GM18907 (cell line): Measurements from ENCODE around the gene GALNT17.

Experiments used
- ATAC-seq: cut with Tn5 transposase; IDR thresholded peaks from one replicate; pipeline ENCODE4 v1.9.1; 2021; ENCODE audit warnings: mild to moderate bottlenecking, moderate library complexity; ENCODE audit not compliant: unreplicated experiment

The GALNT17 gene

DNA sequence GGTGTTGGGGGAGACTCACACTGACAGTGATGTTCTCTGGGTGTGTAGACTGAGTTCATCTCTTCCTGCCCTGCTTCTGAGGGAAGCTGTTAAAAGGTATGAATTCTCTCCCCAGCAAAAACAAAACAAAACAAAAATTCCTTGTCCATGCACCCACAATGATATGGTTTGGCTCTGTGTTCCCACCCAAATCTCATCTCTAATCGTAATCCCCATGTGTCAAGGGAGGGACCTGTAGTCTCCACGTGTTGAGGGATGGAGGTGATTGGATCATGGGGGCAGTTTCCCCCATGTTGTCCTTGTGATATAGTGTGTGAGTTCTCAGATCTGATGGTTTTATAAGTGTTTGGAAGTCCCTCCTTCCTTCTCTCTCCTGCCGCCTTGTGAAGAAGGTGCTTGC, 245.5 kb downstream of the GALNT17 start:
- no peak for ATAC-seq

DNA sequence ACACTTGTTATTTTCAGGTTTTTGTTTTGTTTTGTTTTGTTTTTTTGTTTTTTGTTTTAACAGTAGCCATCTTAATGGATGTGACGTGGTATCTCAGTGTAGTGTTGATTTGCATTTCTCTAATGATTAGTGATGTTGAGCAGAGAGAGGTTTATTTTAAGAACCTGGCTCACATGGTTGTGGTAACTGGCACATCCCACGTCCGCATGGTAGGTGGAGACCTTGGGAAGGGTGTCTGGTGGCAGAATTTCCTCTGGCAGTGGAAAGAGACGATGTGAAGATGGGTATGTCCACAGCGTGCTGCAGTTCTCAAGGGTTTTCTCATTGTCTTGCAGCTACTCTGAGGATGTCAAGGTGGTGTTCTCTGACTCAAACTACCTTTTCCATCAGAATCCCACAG, 252.2 kb downstream of the GALNT17 start:
- ATAC-seq = no peak

GRCh38 chr7:71385330-71385729, 253.4 kb downstream of the GALNT17 start:
- ATAC-seq = no peak

- ATAC-seq = no peak
Measured at GRCh38 chr7:71386152-71386785, 254.3 kb downstream of the GALNT17 start.

GRCh38 chr7:71388181-71388580, 256.2 kb downstream of the GALNT17 start:
- no peak for ATAC-seq

- ATAC-seq = no peak
Measured at GRCh38 chr7:71389976-71390375, 258.0 kb downstream of the GALNT17 start.

DNA sequence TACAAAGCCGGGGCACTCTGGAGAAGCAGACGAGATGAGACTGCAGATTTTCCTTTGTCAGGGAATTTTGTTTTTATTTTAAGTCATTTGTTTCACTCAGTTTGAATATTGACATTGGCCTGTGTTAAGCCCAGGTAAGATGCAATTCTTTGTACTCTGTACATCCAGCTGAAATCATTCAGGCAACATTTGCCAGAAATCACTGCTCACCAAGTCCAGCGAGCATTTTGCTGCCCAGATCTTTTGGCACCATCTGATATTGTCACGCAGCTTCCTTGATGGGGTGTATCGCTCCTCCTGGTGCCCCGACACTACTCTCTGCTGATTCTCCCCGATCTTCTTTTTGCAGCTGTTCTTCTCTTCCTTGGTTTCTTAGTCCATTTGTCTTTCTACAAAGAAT, 261.7 kb downstream of the GALNT17 start:
- no peak for ATAC-seq

DNA sequence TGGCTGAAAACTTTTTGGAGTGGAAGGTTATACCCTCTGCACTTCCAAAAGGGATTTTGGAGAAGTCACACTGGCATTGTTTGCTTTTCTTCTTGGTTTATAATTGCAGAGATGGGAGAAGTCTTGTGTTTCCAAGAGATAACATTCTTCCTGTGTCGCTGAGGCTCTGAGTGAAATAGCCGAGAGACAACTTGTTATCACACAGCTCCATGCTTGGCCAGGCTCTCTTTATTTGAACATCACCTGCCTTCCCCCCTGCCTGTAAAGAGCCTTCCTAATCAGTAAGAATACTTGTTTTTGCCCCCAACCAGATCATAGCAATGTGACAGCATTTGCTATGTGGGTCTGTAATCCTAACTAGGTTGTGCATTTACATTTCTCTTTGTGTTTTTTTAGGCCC, 270.7 kb downstream of the GALNT17 start:
- ATAC-seq = no peak

GRCh38 chr7:71403202-71403946, 271.4 kb downstream of the GALNT17 start:
- ATAC-seq = no peak

- no peak for ATAC-seq
Measured at GRCh38 chr7:71404726-71405345, 272.9 kb downstream of the GALNT17 start.

DNA sequence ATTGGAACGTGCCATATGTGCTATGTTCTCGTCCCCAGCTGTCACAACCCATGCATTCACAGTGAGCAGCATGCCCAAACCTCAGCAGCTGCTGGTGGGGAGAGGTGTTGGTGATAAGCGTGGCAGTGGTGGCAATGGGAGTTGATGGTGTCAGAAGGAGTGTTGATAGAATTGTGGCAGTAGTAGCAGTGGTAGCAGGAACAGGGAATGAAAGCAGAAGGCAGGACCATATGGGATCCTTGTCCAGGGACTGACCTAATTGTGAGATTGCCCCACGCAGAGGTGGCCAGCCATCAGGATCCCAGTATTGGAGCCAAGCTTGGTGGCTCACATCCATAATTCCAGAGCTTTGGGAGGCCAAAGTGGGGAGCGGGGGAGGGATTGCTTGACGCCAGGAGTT, 276.3 kb downstream of the GALNT17 start:
- ATAC-seq = no peak

DNA sequence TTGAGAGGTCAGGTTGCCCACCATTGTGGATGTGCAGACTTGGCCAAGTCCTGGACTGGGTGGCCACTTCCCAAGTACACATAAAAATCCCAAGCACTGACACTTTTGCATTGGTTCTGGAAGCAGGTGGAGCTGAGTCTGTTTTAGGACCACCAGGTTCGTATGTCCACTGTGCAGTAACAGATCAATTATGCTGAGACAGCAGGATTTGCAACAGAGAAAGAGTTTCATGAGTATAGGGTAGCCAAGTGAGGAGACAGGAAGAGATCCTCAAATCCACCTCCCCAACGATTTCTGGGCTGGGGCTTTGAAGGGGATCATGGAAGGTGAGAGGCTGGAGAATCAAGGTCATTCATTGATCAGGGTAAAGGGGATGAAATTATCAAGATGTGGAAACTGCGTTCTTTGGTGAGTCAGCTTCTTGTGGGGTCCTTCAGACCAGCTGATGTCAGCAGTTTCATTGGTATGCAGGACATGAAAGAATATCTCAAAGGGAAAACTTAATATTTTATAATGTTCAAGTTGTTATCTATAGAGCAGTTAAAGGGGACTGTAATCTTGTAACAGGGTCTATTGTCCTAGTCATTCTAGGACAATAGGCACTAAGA, 277.7 kb downstream of the GALNT17 start:
- no peak for ATAC-seq

GRCh38 chr7:71411475-71411874, 279.5 kb downstream of the GALNT17 start:
- ATAC-seq = no peak

GRCh38 chr7:71414490-71414889, 282.5 kb downstream of the GALNT17 start:
- no peak for ATAC-seq

DNA sequence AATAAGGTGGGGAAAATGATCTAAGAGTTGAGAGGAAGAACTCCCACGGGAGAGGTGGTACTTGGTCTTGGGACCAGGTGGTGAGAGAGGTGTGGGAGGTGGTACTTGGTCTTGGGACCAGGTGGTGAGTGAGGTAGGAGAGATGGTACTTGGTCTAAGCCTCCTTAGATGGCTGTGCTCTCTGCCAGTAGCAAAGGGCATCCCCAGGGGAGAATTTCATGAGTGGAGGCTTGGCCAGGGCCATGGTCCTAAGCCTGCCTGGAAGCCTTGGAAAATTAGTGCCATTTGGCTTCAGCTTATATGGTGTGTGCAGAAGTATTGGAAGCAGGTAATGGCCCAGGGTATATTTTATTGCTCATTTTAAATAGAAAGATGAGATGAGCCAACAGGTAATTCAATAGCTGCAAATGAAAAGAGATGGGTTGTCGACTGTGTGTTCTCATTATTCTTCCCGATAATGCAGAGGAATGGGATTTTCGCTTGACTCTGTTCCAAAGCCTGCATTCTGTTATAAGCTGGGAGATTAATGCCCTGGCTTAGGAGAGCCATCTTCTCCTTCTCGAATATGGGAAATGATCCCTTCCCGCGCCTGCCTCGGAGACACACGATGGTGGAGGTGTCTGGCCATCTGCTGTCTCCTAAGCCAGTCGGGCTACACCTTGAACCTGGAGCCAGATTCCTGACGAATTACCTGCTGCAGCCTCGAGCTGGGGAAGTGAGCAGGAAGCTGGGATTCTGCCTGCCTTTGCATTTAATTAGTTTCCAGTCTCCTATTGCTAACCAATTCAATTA, 287.8 kb downstream of the GALNT17 start:
- no peak for ATAC-seq

DNA sequence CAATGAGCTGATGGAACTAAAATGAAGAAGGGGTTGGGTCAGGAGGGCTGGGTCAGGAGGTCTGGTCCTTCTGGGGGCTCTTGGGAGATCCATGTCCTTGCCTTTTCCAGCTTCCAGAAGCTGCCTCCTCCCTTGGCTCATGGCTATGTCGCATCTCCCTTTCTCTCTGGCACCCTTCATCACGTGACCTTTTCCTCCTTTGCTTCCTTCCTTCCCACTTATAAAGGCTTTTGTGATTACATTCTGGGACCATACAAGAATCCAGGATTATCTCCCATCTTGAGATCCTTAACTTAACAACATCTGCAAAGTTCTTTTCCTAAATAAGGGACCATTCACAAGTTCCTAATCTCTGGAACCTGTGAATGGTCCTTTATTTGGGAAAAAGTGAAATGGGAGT, 290.2 kb downstream of the GALNT17 start:
- no peak for ATAC-seq

DNA sequence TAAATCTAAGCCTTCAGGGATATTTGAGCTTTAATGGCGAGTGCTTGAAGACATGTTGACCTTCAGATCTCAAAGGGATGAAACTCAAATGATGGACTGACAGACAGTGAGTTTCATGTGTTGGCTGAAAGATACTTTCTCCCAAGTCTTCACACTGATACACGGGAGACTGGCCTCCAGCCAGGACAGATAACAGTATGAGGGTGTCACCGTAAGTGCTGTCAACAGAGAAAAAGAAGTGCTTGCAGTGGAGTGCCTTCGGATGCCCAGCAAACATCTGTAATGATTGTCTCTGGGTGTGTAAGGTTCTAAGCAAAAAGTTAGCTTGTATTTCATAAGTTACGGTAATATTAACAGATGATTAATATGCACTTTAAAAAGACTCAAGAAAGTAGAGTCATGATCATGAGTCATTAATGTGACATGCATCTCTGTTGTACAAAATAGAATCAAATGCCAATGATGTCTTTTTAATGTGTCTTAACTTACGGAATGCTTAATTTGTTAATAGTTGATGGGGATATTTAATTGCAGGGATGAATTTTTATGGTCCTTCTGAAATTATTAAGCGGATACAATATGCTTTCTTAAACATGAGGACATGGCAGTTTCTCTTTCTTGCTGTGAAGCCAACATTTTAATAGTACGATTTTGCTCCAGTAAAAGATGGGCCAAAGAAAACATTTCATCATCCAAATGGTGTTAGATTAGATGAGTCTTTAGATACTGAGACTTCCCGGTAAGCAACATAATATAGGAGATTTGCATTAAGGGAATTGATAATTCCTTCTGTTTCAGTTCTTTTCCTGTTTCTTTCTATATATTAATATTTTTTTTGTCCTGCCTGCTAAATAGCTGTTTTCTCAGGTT, 292.5 kb downstream of the GALNT17 start:
- ATAC-seq = no peak

DNA sequence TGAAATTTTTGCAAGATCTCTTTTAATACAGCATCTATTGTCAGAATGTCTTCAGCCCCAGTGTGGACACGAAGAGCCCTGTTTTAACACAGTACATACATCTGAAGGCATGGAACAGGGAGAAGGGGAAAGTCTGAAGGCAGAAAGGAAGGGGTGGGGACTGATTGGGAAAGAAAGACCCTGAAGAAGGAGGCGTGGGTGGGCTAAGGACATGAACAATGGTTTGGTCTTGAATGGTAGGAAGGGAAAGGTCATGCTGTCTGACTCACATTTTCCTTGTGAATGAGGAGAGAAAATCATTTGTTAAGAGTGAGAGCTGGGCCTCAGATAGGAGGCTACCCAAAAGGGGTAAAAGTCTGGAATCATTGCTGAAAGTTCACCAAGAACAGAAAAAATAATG, 297.1 kb downstream of the GALNT17 start:
- no peak for ATAC-seq

GRCh38 chr7:71430246-71430645, 298.3 kb downstream of the GALNT17 start:
- no peak for ATAC-seq

GRCh38 chr7:71439321-71439720, 307.4 kb downstream of the GALNT17 start:
- no peak for ATAC-seq
